Measurements from ENCODE around the gene OIP5.

DNA sequence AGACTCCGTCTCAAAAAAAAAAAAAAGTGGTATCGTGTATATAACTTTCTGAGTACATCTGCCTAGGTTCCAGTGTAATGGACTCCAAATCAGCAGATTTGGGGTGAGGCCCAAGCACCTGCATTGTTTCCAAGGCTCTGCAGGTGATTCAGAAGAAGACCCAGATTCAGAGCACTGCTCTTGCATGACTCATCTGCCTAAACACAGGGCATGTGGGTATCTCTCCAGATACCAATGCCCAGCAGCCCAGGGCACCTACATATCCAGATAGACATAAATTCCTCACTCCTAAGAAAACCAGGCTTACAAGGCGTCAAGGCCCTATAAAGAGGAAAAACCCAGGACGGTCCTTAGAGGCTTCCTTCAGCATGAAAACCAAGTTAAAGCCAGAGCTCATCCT is 45.6 kb upstream of the OIP5 start:
- TF ChIP-seq CTCF (IDR thresholded peaks at IDR 0.05) = no peak
- TF ChIP-seq EZH2 (IDR thresholded peaks at IDR 0.05; ENCODE audit: borderline replicate concordance, insufficient read depth, low read depth, low read length, poor library complexity, severe bottlenecking) = no peak

Data from B cell (primary cell).